NCI-H2029 treated with DMSO at 0.1 percent for 48 hours (cell line): ENCODE results near the gene RAB28.
"Not testable (repeated sequence)": the region's sequence is repeated elsewhere in the genome, so short reads cannot be mapped to it uniquely, and the experiment has no call there.

Experiments used
- DNase-seq: peaks from one replicate; lab custom pipeline; 2025; lab: John Stamatoyannopoulos, UW

RAB28 gene

GRCh38 chr4:13445841-13446790, 38.0 kb downstream of the RAB28 start:
- no peak for DNase-seq

- no peak for DNase-seq
Observed at GRCh38 chr4:13441506-13441905, 42.6 kb downstream of the RAB28 start.

GRCh38 chr4:13436962-13437361, 47.2 kb downstream of the RAB28 start:
- no peak for DNase-seq

- DNase-seq: no peak
Observed at GRCh38 chr4:13432453-13432852, 51.7 kb downstream of the RAB28 start.

GRCh38 chr4:13430834-13431568, 53.1 kb downstream of the RAB28 start:
- DNase-seq: no peak

GRCh38 chr4:13427599-13428325, 56.4 kb downstream of the RAB28 start:
- DNase-seq: no peak

GRCh38 chr4:13415068-13415785, 68.9 kb downstream of the RAB28 start:
- DNase-seq: no peak

GRCh38 chr4:13413729-13414437, 70.3 kb downstream of the RAB28 start:
- no peak for DNase-seq

GRCh38 chr4:13411942-13412341, 72.2 kb downstream of the RAB28 start:
- DNase-seq: no peak

- no peak for DNase-seq
Observed at GRCh38 chr4:13409324-13409723, 74.8 kb downstream of the RAB28 start.

GRCh38 chr4:13406156-13406555, 78.0 kb downstream of the RAB28 start:
- DNase-seq: not testable (repeated sequence)

- no peak for DNase-seq
Observed at GRCh38 chr4:13403833-13404232, 80.3 kb downstream of the RAB28 start.

- DNase-seq: no peak
Observed at GRCh38 chr4:13403326-13403725, 80.8 kb downstream of the RAB28 start.

GRCh38 chr4:13399257-13399656, 84.9 kb downstream of the RAB28 start:
- no peak for DNase-seq

GRCh38 chr4:13396161-13396560, 88.0 kb downstream of the RAB28 start:
- DNase-seq: no peak

- not testable (repeated sequence) for DNase-seq
Observed at GRCh38 chr4:13389901-13390300, 94.2 kb downstream of the RAB28 start.

- no peak for DNase-seq
Observed at GRCh38 chr4:13386405-13387107, 97.6 kb downstream of the RAB28 start.

- no peak for DNase-seq
Observed at GRCh38 chr4:13384055-13384454, 100.1 kb downstream of the RAB28 start.

GRCh38 chr4:13378973-13379759, 105.0 kb downstream of the RAB28 start:
- no peak for DNase-seq

GRCh38 chr4:13371048-13371447, 113.1 kb downstream of the RAB28 start:
- DNase-seq: no peak
